GM23338 (cell line): ENCODE results near the gene ITGA1. TPM values are rescaled to one million over a fixed set of nuclear protein-coding genes. Genes with fewer than 3 reads are reported as not detected.

ENCODE experiments used
- ATAC-seq: fragments of 200-7000 bp; cut with Tn5 transposase; 3 replicates; pipeline ENCODE4 v1.9.1; 2020
- DNase-seq: peaks from one replicate; pipeline ENCODE4 v3.0.0-alpha.2; 2015; ENCODE audit warnings: low spot score
- H2AFZ ChIP-seq: fragments of 200-600 bp; sonication (generic); 2 replicates; pipeline ENCODE4 v1.8.0; 2016; ENCODE audit warnings: antibody characterized with exemption, mild to moderate bottlenecking, moderate library complexity
- H3F3A ChIP-seq: fragments of 200-600 bp; sonication (generic); replicated peaks from 2 replicates; pipeline ENCODE4 v1.8.0; 2017; ENCODE audit warnings: antibody characterized with exemption, mixed run types, low read depth
- H3K27ac ChIP-seq: fragments of 200-600 bp; sonication (generic); 2 replicates; pipeline ENCODE4 v1.6.1; 2016; ENCODE audit warnings: low read depth
- H3K27me3 ChIP-seq: fragments of 200-600 bp; sonication (generic); 2 replicates; pipeline ENCODE4 v1.8.0; 2016; ENCODE audit warnings: mild to moderate bottlenecking, mixed run types, moderate library complexity; ENCODE audit not compliant: insufficient read depth
- H3K36me3 ChIP-seq: fragments of 200-600 bp; sonication (generic); 2 replicates; pipeline ENCODE4 v1.8.0; 2016; ENCODE audit warnings: mild to moderate bottlenecking; ENCODE audit not compliant: insufficient read depth
- H3K4me1 ChIP-seq: fragments of 200-600 bp; sonication (generic); 2 replicates; pipeline ENCODE4 v1.8.0; 2016; ENCODE audit warnings: mild to moderate bottlenecking, moderate library complexity; ENCODE audit not compliant: insufficient read depth
- H3K4me2 ChIP-seq: fragments of 200-600 bp; sonication (generic); 2 replicates; pipeline ENCODE4 v1.7.1; 2017; ENCODE audit warnings: mixed run types
- H3K4me3 ChIP-seq: fragments of 200-600 bp; sonication (generic); 2 replicates; pipeline ENCODE4 v1.6.1; 2016; ENCODE audit warnings: mixed run types
- H3K79me2 ChIP-seq: fragments of 200-600 bp; sonication (generic); replicated peaks from 2 replicates; pipeline ENCODE4 v1.8.0; 2017; ENCODE audit warnings: mild to moderate bottlenecking; ENCODE audit not compliant: insufficient read depth
- H3K9me2 ChIP-seq: fragments of 200-600 bp; sonication (generic); 2 replicates; pipeline ENCODE4 v1.8.0; 2017; ENCODE audit not compliant: insufficient read depth
- H4K20me1 ChIP-seq: fragments of 200-600 bp; sonication (generic); replicated peaks from 2 replicates; pipeline ENCODE4 v1.8.0; 2017; ENCODE audit warnings: mild to moderate bottlenecking; ENCODE audit not compliant: insufficient read depth
- H3K27ac Mint-ChIP-seq: 2 replicates; pipeline ENCODE4 v1.8.0; 2020; ENCODE audit warnings: inconsistent platforms, mild to moderate bottlenecking, moderate library complexity, mixed read lengths
- H3K27me3 Mint-ChIP-seq: 3 replicates; pipeline ENCODE4 v1.8.0; 2022; ENCODE audit warnings: low read depth, mild to moderate bottlenecking, moderate library complexity, mixed read lengths, inconsistent platforms; ENCODE audit not compliant: insufficient read depth, poor library complexity
- H3K36me3 Mint-ChIP-seq: 3 replicates; pipeline ENCODE4 v1.8.0; 2021; ENCODE audit warnings: low read depth, mild to moderate bottlenecking, inconsistent platforms, moderate library complexity, mixed read lengths
- H3K4me1 Mint-ChIP-seq: 3 replicates; pipeline ENCODE4 v1.8.0; 2020; ENCODE audit warnings: mild to moderate bottlenecking, inconsistent platforms, mixed read lengths
- H3K4me3 Mint-ChIP-seq: 3 replicates; pipeline ENCODE4 v1.8.0; 2021; ENCODE audit warnings: moderate library complexity, mild to moderate bottlenecking, inconsistent platforms, mixed read lengths
- H3K9me3 Mint-ChIP-seq: 3 replicates; pipeline ENCODE4 v1.8.0; 2020; ENCODE audit warnings: moderate library complexity, mild to moderate bottlenecking, inconsistent platforms, mixed read lengths
- CREB1 ChIP-seq: fragments of 250-450 bp; sonication (Bioruptor Pico); IDR thresholded peaks from 2 replicates; pipeline ENCODE4 v1.5.0; 2020; ENCODE audit warnings: low read depth, mild to moderate bottlenecking, moderate library complexity
- ETS1 ChIP-seq: IDR thresholded peaks from 2 replicates; pipeline ENCODE4 v1.6.1; 2016; ENCODE audit warnings: antibody characterized with exemption
- EZH2 ChIP-seq: fragments of 200-600 bp; sonication (generic); IDR thresholded peaks from one replicate; pipeline ENCODE4 v1.8.0; 2017; ENCODE audit warnings: antibody characterized with exemption, mild to moderate bottlenecking, low read depth; ENCODE audit not compliant: unreplicated experiment
- JUNB ChIP-seq: IDR thresholded peaks from one replicate; pipeline ENCODE4 v1.6.1; 2016; ENCODE audit warnings: antibody characterized with exemption; ENCODE audit not compliant: unreplicated experiment
- POLR2AphosphoS5 ChIP-seq: IDR thresholded peaks from 2 replicates; pipeline ENCODE4 v1.6.1; 2016; ENCODE audit warnings: antibody characterized with exemption, low read depth
- REST ChIP-seq: IDR thresholded peaks from one replicate; pipeline ENCODE4 v1.6.1; 2018; ENCODE audit warnings: antibody characterized with exemption; ENCODE audit not compliant: unreplicated experiment
- STAT1 ChIP-seq: IDR thresholded peaks from one replicate; pipeline ENCODE4 v1.6.1; 2016; ENCODE audit warnings: antibody characterized with exemption; ENCODE audit not compliant: unreplicated experiment
- ZNF114 ChIP-seq: fragments of 250-450 bp; sonication (Bioruptor Pico); IDR thresholded peaks from 2 replicates; pipeline ENCODE4 v1.5.0; 2020; ENCODE audit warnings: mild to moderate bottlenecking, moderate library complexity
- ZNF331 ChIP-seq: fragments of 250-450 bp; sonication (Bioruptor Pico); IDR thresholded peaks from 2 replicates; pipeline ENCODE4 v1.5.0; 2020; ENCODE audit warnings: low read depth, mild to moderate bottlenecking, moderate library complexity
- ZNF462 ChIP-seq: fragments of 250-450 bp; sonication (Bioruptor Pico); IDR thresholded peaks from 2 replicates; pipeline ENCODE4 v1.5.0; 2020; ENCODE audit warnings: mild to moderate bottlenecking, moderate library complexity
- polyA plus RNA-seq: library from polyadenylated mRNA; unstranded; fragments of >200 nt; fragmentation: Nextera tagmentation; extraction: Ambion mirVana; gene quantifications from 2 replicates; pipeline ENCODE4 v1.2.1, GENCODE V29; 2016
- total RNA-seq: library from RNA; depleted of rRNA; stranded (reverse); fragments of >200 nt; shearing (Covaris generic); gene quantifications from 2 replicates; pipeline ENCODE4 v1.2.3, GENCODE V29; 2014

Gene ITGA1
- total and polyA plus RNA-seq, 2 experiments from 2014 or later: 1.8 to 4.9 TPM

GRCh38 chr5:52808316-52808901, 20.7 kb downstream of the ITGA1 start:
- Histone ChIP-seq H4K20me1 (no peaks in the 10 kb centered on the region), H3K4me1 (peaks cover 10% of the 10 kb centered on the region), H3F3A (no peaks in the 10 kb centered on the region), H2AFZ (no peak overlapping the region), H3K79me2 (peaks cover 23% of the 10 kb centered on the region), H3K4me3 (no peak overlapping the region), H3K9me2 (no peaks in the 10 kb centered on the region), H3K4me2 (no peak overlapping the region), H3K27ac (no peak overlapping the region), H3K27me3 (no peaks in the 10 kb centered on the region), H3K36me3 (no peaks in the 10 kb centered on the region)
- Mint-ChIP-seq H3K9me3 (no peaks in the 10 kb centered on the region), H3K27me3 (no peaks in the 10 kb centered on the region), H3K27ac (no peak overlapping the region), H3K4me3 (no peak overlapping the region), H3K36me3 (peaks cover 6% of the 10 kb centered on the region; the same call in 2 of the 3 replicates), H3K4me1 (peaks cover 15% of the 10 kb centered on the region; the same call in 2 of the 3 replicates)
- DNase-seq (no peak), ATAC-seq (no peak)
- no peak for TF ChIP-seq ZNF462 (CRISPR knock-in tag)
- TF ChIP-seq JUNB: no peak
- no peak for TF ChIP-seq CREB1 (CRISPR knock-in tag)

GRCh38 chr5:52809884-52810283, 22.2 kb downstream of the ITGA1 start:
- Histone ChIP-seq H4K20me1 (no peaks in the 10 kb centered on the region), H3F3A (no peaks in the 10 kb centered on the region), H3K4me1 (peaks cover 2% of the 10 kb centered on the region; the same call in 1 of the 2 replicates), H3K27me3 (no peaks in the 10 kb centered on the region), H3K27ac (no peak overlapping the region), H3K4me3 (no peak overlapping the region), H3K9me2 (no peaks in the 10 kb centered on the region), H3K4me2 (no peak overlapping the region), H3K79me2 (peaks cover 8% of the 10 kb centered on the region; the same call in 1 of the 2 replicates), H3K36me3 (no peaks in the 10 kb centered on the region), H2AFZ (no peak overlapping the region)
- Mint-ChIP-seq H3K4me1 (peaks cover 5% of the 10 kb centered on the region; the same call in 2 of the 3 replicates), H3K9me3 (no peaks in the 10 kb centered on the region), H3K36me3 (no peaks in the 10 kb centered on the region), H3K27ac (no peak overlapping the region), H3K27me3 (no peaks in the 10 kb centered on the region), H3K4me3 (no peak overlapping the region)
- DNase-seq: no peak
- ATAC-seq: no peak
- TF ChIP-seq EZH2: no peak
- TF ChIP-seq POLR2AphosphoS5: no peak
- TF ChIP-seq ZNF331 (CRISPR knock-in tag): no peak
- TF ChIP-seq CREB1 (CRISPR knock-in tag): no peak
- no peak for TF ChIP-seq REST
- TF ChIP-seq STAT1: no peak
- no peak for TF ChIP-seq ZNF114 (CRISPR knock-in tag)
- TF ChIP-seq ETS1: no peak
- TF ChIP-seq JUNB: no peak
